GM12878 (cell line): ENCODE measurements around the gene HOPX. TPM values are rescaled to one million over a fixed set of nuclear protein-coding genes. Genes with fewer than 3 reads are reported as not detected.

Source experiments
- ATAC-seq: fragments of 200-7000 bp; cut with Tn5 transposase; 3 replicates; pipeline ENCODE4 v1.9.1; 2020; ENCODE audit warnings: mild to moderate bottlenecking, moderate library complexity
- BruUV-seq: library from RNA; stranded (reverse); fragments of 400-500 nt; replicated peaks from 2 replicates; lab custom pipeline; 2021; lab: Mats Ljungman, UMichigan
- CTCF ChIA-PET: fragments of 300-600 bp; sonication (Branson Sonifier 250); formaldehyde crosslinking; extraction: SDS; loops from one replicate; lab custom pipeline; 2021; ENCODE audit warnings: inconsistent platforms; lab: Yijun Ruan, JAX
- POLR2A ChIA-PET: fragments of 350-600 bp; formaldehyde crosslinking; extraction: SDS; loops from one replicate; lab custom pipeline; 2021; ENCODE audit warnings: inconsistent platforms; lab: Charles Lee
- RAD21 ChIA-PET: fragments of 300-600 bp; sonication (Branson Sonifier 250); formaldehyde crosslinking; loops from one replicate; lab custom pipeline; 2023; ENCODE audit warnings: antibody characterized with exemption; ENCODE audit not compliant: unreplicated experiment; lab: Charles Lee
- SMC1A ChIA-PET: fragments of 300-600 bp; sonication (Branson Sonifier 250); formaldehyde crosslinking; loops from one replicate; lab custom pipeline; 2023; ENCODE audit not compliant: unreplicated experiment, uncharacterized antibody; lab: Charles Lee
- DNase-seq: peaks from one replicate; pipeline ENCODE4 v3.0.0-alpha.2; 2011; ENCODE audit warnings: low read depth, low spot score
- FAIRE-seq: peaks from 3 replicates; lab custom pipeline; 2011; peaks lifted over from hg19 to GRCh38; lab: Jason Lieb, UNC
- H2AFZ ChIP-seq: 2 replicates; pipeline ENCODE4 v1.6.0; 2011; ENCODE audit warnings: low read depth, low read length, control low read depth; ENCODE audit not compliant: control insufficient read depth
- H3K27ac ChIP-seq: 2 replicates; pipeline ENCODE4 v1.5.1; 2011; ENCODE audit warnings: control low read depth; ENCODE audit not compliant: control insufficient read depth, insufficient read depth
- H3K27me3 ChIP-seq, 2 experiments: replicated peaks in 1 of 2; 2 replicates each; pipeline versions ENCODE4 v1.6.0 to v1.6.1; 2011; ENCODE audit warnings: low read length in 1 of 2; ENCODE audit not compliant: control insufficient read depth in 2 of 2, insufficient read depth in 2 of 2
- H3K36me3 ChIP-seq, 2 experiments: 2 replicates each; pipeline ENCODE4 v1.5.1; 2011; ENCODE audit warnings: low read length in 1 of 2; ENCODE audit not compliant: control insufficient read depth in 2 of 2, insufficient read depth in 2 of 2
- H3K4me1 ChIP-seq: 2 replicates; pipeline ENCODE4 v1.6.1; 2011; ENCODE audit warnings: mild to moderate bottlenecking, low read length, moderate library complexity, mixed read lengths; ENCODE audit not compliant: control insufficient read depth, insufficient read depth
- H3K4me2 ChIP-seq: 2 replicates; pipeline ENCODE4 v1.6.0; 2011; ENCODE audit warnings: control low read depth; ENCODE audit not compliant: control insufficient read depth, insufficient read depth
- H3K4me3 ChIP-seq: fragments of 200-600 bp; sonication (generic); 2 replicates; pipeline ENCODE4 v1.5.1; 2016
- H3K79me2 ChIP-seq: 2 replicates; pipeline ENCODE4 v1.6.0; 2011; ENCODE audit warnings: low read length; ENCODE audit not compliant: control insufficient read depth, insufficient read depth
- H3K9ac ChIP-seq: 2 replicates; pipeline ENCODE4 v1.8.0; 2011; ENCODE audit warnings: low read length, control low read depth, mixed read lengths; ENCODE audit not compliant: control insufficient read depth, insufficient read depth
- H3K9me3 ChIP-seq: replicated peaks from 3 replicates; pipeline ENCODE4 v1.5.1; 2011; ENCODE audit warnings: mild to moderate bottlenecking, low read length; ENCODE audit not compliant: control insufficient read depth, insufficient read depth
- H4K20me1 ChIP-seq: 2 replicates; pipeline ENCODE4 v1.6.0; 2011; ENCODE audit not compliant: control insufficient read depth, insufficient read depth
- CTCF ChIP-seq, 3 experiments: IDR thresholded peaks in 2 of 3; conservative IDR thresholded peaks in 1 of 3; 2 replicates each; pipeline ENCODE4 v1.5.1; 2011; ENCODE audit warnings: low read depth in 3 of 3, low read length in 3 of 3, mild to moderate bottlenecking in 3 of 3, control low read depth in 2 of 3, moderate library complexity in 2 of 3, inconsistent platforms in 1 of 3, mixed read lengths in 1 of 3; ENCODE audit not compliant: control insufficient read depth in 2 of 3, insufficient read depth in 1 of 3; ENCODE audit errors: extremely low read depth in 1 of 3
- EGR1 ChIP-seq, 2 experiments: IDR thresholded peaks; 1 replicate in 1 of 2; 2 replicates in 1 of 2; pipeline ENCODE4 v1.6.1; 2011 to 2012; ENCODE audit warnings: low read depth in 2 of 2, low read length in 2 of 2, borderline replicate concordance in 1 of 2, mild to moderate bottlenecking in 1 of 2, moderate library complexity in 1 of 2
- FOXK2 ChIP-seq: fragments of 450-650 bp; IDR thresholded peaks from 2 replicates; pipeline ENCODE4 v1.6.1; 2017; ENCODE audit warnings: mild to moderate bottlenecking, moderate library complexity
- KLF5 ChIP-seq: fragments of 450-650 bp; IDR thresholded peaks from 2 replicates; pipeline ENCODE4 v1.6.1; 2014; ENCODE audit warnings: mild to moderate bottlenecking; ENCODE audit not compliant: partially characterized antibody
- NBN ChIP-seq: fragments of 450-650 bp; IDR thresholded peaks from 2 replicates; pipeline ENCODE4 v1.6.1; 2016
- NRF1 ChIP-seq: conservative IDR thresholded peaks from 2 replicates; pipeline ENCODE4 v1.6.1; 2011; ENCODE audit warnings: mild to moderate bottlenecking, low read depth, low read length, improper control_type of control experiment
- RAD21 ChIP-seq: IDR thresholded peaks from 2 replicates; pipeline ENCODE4 v1.6.1; 2011; ENCODE audit warnings: mild to moderate bottlenecking, low read depth, low read length, moderate library complexity; ENCODE audit not compliant: insufficient read depth
- SRF ChIP-seq, 2 experiments: IDR thresholded peaks; 2 replicates each; pipeline ENCODE4 v1.6.1; 2011; ENCODE audit warnings: low read depth in 2 of 2, low read length in 2 of 2, mild to moderate bottlenecking in 1 of 2, moderate library complexity in 1 of 2
- TBL1XR1 ChIP-seq: IDR thresholded peaks from 2 replicates; pipeline ENCODE4 v1.6.1; 2012; ENCODE audit warnings: low read depth, low read length, improper control_type of control experiment
- TCF3 ChIP-seq: IDR thresholded peaks from 2 replicates; pipeline ENCODE4 v1.6.1; 2012; ENCODE audit warnings: low read depth, mild to moderate bottlenecking, low read length, borderline replicate concordance; ENCODE audit not compliant: insufficient read depth
- WGBS: methylation state at CpG from one replicate; pipeline ENCODE4 v1.1.6; 2016; ENCODE audit warnings: low lambda C conversion rate; ENCODE audit not compliant: insufficient replicate concordance, insufficient coverage; ENCODE audit errors: missing lambda C conversion rate; 5-methylcytosine and 5-hydroxymethylcytosine counted together
- in situ Hi-C: fragments of 300-500 bp; cut with MboI; formaldehyde crosslinking; loops from 9 replicates; pipeline ENCODE4 v1.14.3; 2018; ENCODE audit warnings: mixed read lengths
- intact Hi-C: fragments of 100-400 bp; cut with micrococcal nuclease; formaldehyde crosslinking; loops from one replicate; pipeline ENCODE4 v1.14.2; 2022; ENCODE audit not compliant: unreplicated experiment
- polyA plus RNA-seq, 11 experiments: library from polyadenylated mRNA; depleted of rRNA in 4 of 11; unstranded in 6 of 11; stranded (reverse) in 5 of 11; fragments of >200 nt; fragmentation: Nextera tagmentation in 4 of 11; fragmentation: Illumina TruSeq in 1 of 11; extraction: Ambion mirVana in 4 of 11; extraction: Trizol in 1 of 11; gene quantifications; 1 replicate in 1 of 11; 2 replicates in 10 of 11; pipeline versions ENCODE4 v1.2.1 to v1.2.3, GENCODE V29; 2011 to 2016; ENCODE audit warnings: inconsistent platforms in 2 of 11, missing spikeins in 2 of 11, low read depth in 1 of 11
- total RNA-seq, 4 experiments: library from RNA; depleted of rRNA in 3 of 4; stranded (reverse); fragments of >200 nt in 3 of 4; fragmentation: Illumina TruSeq in 1 of 4; extraction: Trizol in 1 of 4; gene quantifications; 2 replicates each; pipeline versions ENCODE4 v1.2.1 to v1.2.3, GENCODE V29; 2013 to 2021

HOPX gene
- total and polyA plus RNA-seq, 10 of the 15 experiments (the other 5 are each of a cell fraction or from before 2014, with no cell fraction given): 0.11 to 0.40 (median 0.23) TPM; not detected in 4

- H3K4me3 ChIP-seq: no peak overlapping the region
- WGBS: 19% methylated on average over 3 of the region's 3 CpGs
- H3K36me3 ChIP-seq: no peaks in the 10 kb centered on the region
- ChIA-PET CTCF (no interaction called here), RAD21 (no interaction called here), POLR2A (no interaction called here), SMC1A (interaction anchor here (0.9 kb wide), 1 partner anchor 11 kb away, joined by 3 read pairs; no protein-coding TSS in a partner anchor)
- intact Hi-C loops: no loop called here
- TF ChIP-seq SRF (IDR thresholded peaks at IDR 0.05; ENCODE audit: low read depth in 2 of 2, low read length in 2 of 2) (no peak), EGR1 (IDR thresholded peaks at IDR 0.05; ENCODE audit: borderline replicate concordance in 1 of 2, low read depth in 2 of 2, low read length in 2 of 2) (no peak), NRF1 (no peak), TCF3 (no peak), FOXK2 (no peak)
- no peak overlapping the region for H3K9ac ChIP-seq
- no peaks in the 10 kb centered on the region for H3K79me2 ChIP-seq
- H2AFZ ChIP-seq: no peak overlapping the region
- H3K27me3 ChIP-seq: no peaks in the 10 kb centered on the region; a peak in 1 of 4 replicates
- FAIRE-seq (no peak), ATAC-seq (no peak), DNase-seq (no peak)
- no TSS peak for BruUV-seq
- in situ Hi-C loops: no loop called here
- no peak overlapping the region for H3K27ac ChIP-seq
- H4K20me1 ChIP-seq: no peaks in the 10 kb centered on the region
- H3K9me3 ChIP-seq: no peaks in the 10 kb centered on the region
- no peak overlapping the region for H3K4me2 ChIP-seq
- H3K4me1 ChIP-seq: no peaks in the 10 kb centered on the region
Measured at GRCh38 chr4:56691425-56691824, 10.3 kb upstream of the HOPX start.

DNA sequence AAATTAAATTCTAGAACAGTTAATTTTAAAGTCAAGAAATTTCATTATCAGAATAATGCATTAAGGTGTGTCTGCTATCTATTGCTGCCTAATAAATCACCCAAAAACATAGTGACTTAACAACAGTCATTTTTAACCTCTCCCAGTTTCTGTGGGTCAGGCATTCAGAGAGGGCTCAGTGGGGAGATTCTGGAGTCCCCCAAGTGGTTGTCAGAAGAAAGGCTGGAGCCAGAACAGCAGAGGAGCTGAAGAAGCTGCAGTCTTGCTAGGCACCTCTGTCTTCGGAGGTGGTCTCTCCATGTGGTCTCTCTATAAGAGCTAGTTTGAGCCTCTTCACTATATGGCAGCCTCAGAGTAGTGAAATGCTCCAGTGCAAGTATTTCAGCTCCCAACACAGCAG, 9.3 kb upstream of the HOPX start:
- ATAC-seq: no peak
- no TSS peak for BruUV-seq

More for the DNA sequence above, 9.3 kb upstream of the HOPX start:
- no peak overlapping the region for H3K9ac ChIP-seq
- FAIRE-seq (no peak), DNase-seq (no peak)
- no peak overlapping the region for H2AFZ ChIP-seq
- 90% methylated on average over 1 of the region's 1 CpG for WGBS
- POLR2A ChIA-PET: no interaction called here
- no peaks in the 10 kb centered on the region; a peak in 1 of 4 replicates for H3K27me3 ChIP-seq
- SMC1A ChIA-PET: no interaction called here
- no peak overlapping the region for H3K4me3 ChIP-seq
- no peak overlapping the region for H3K27ac ChIP-seq
- no peaks in the 10 kb centered on the region for H3K79me2 ChIP-seq
- H3K4me1 ChIP-seq: no peaks in the 10 kb centered on the region
- no peaks in the 10 kb centered on the region for H4K20me1 ChIP-seq
- H3K4me2 ChIP-seq: no peak overlapping the region
- TF ChIP-seq RAD21 (0 out of 2 replicates have a peak, but pooled peaks have one; percentile 18), TBL1XR1 (no peak), CTCF (IDR thresholded peaks at IDR 0.05 in 2 of 3, conservative IDR thresholded peaks at IDR 0.05 in 1 of 3; ENCODE audit: control insufficient read depth in 2 of 3, extremely low read depth in 1 of 3, insufficient read depth in 1 of 3, low read depth in 3 of 3, low read length in 3 of 3) (peak in 1 of 3 experiments; percentile 8; a peak in 1 of 6 replicates), KLF5 (no peak), NBN (no peak)
- in situ Hi-C loops (no loop called here), intact Hi-C loops (no loop called here)
- H3K9me3 ChIP-seq: no peaks in the 10 kb centered on the region
- RAD21 ChIA-PET: no interaction called here
- H3K36me3 ChIP-seq: no peaks in the 10 kb centered on the region
- CTCF ChIA-PET: no interaction called here
